ENCODE results near the gene FDCSP. TPM values are rescaled to one million over a fixed set of nuclear protein-coding genes. Genes with fewer than 3 reads are reported as not detected.

FDCSP gene
- total and polyA plus RNA-seq, 2 of the 13 experiments (the other 11 are each of a cell fraction or from before 2014, with no cell fraction given) = not detected

DNA sequence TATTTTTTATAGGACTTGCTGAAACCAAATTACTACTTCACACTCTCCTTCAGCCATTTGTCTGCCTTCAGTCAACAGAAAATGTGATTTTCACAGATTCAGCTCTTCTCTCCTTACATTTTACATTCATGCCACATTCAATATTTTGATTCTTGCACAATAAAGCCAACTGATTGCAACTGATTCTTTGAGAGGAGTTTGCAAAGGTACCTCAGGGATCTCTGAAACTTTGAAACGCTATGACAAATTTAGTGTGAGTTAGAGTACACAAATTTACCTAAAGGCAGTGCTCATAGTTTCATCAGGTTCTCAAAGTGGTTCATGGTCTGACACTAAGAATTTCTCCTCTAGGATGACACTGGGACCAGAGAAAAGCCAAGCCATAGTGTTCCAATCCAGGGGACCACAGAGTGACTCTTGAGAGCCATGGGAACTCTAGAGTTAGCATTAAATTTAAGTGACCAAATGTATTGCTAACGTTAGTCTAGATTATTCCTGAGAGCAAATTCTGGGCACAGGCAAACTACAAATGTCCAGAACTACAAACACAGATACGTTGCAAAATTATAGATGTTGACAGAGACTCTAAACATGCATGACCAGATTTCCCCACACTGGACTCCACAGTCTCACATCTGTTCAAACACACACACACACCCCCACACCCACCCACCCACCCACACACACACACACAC is 25.5 kb downstream of the FDCSP start:
- Histone ChIP-seq H2AFZ (ENCODE audit: low read length) (peak overlapping the region; percentile 46), H4K20me1 (ENCODE audit: insufficient read depth, low read length) (no peaks in the 10 kb centered on the region), H3K27ac (ENCODE audit: extremely low read length, insufficient read depth, low read length) (peak overlapping the region; percentile 44), H3K36me3 (replicated peaks in 1 of 2; ENCODE audit: control insufficient read depth in 1 of 2, insufficient read depth in 2 of 2, low read length in 2 of 2) (no peaks in the 10 kb centered on the region), H3K79me2 (ENCODE audit: insufficient read depth, low read length) (no peaks in the 10 kb centered on the region), H3K9me3 (ENCODE audit: low read length) (no peaks in the 10 kb centered on the region), H3K4me2 (ENCODE audit: low read depth, low read length) (no peak overlapping the region), H3K4me1 (ENCODE audit: insufficient read depth, low read length) (peaks cover 11% of the 10 kb centered on the region), H3K9ac (ENCODE audit: insufficient read depth, low read depth, low read length) (no peak overlapping the region), H3K27me3 (ENCODE audit: control insufficient read depth in 1 of 2, insufficient read depth in 2 of 2, low read length in 2 of 2) (no peaks in the 10 kb centered on the region), H3K4me3 (replicated peaks in 1 of 3; ENCODE audit: insufficient read depth in 1 of 3, low read depth in 2 of 3, low read length in 3 of 3) (no peak overlapping the region)
- ATAC-seq (peak; percentile 54; the same call in 2 of the 3 replicates), DNase-seq (ENCODE audit: low spot score) (peak; percentile 23), FAIRE-seq (no peak)
- in situ Hi-C loops (cut with HindIII; ENCODE audit: extremely low pct_ligation_motif_present, low pct_unique_long_range_greater_than_20kb) = no loop called here
- TF ChIP-seq CEBPB (IDR thresholded peaks at IDR 0.05; ENCODE audit: borderline replicate concordance, low read depth, low read length) (peak; percentile 64), HMG20B (CRISPR knock-in tag; conservative IDR thresholded peaks at IDR 0.05) (no peak)
- intact Hi-C loops (cut with micrococcal nuclease; ENCODE audit: unreplicated experiment) = no loop called here
- no TSS peak for BruUV-seq (replicated peaks)
- ChIA-PET POLR2A (no interaction called here), CTCF (ENCODE audit: low intra/inter-chr PET ratio, low total read pairs) (no interaction called here)
- 40% methylated on average over 3 of the region's 3 CpGs for WGBS (ENCODE audit: low lambda C conversion rate)

DNA sequence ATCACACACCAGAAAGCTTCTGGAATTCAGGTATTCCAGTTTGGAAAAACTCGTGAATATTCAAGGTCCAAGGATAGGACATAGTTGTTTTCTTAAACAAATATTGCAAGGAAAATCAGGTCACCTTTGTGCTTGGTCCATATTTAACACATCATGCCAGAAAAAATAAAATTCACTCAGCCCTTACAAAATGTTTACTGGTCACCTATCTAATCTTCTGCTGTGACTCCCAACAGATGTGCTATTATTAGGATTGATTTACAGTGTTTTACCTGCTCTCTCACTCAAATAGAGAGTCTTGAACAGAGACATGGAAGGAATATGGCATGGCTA is 26.0 kb downstream of the FDCSP start:
- BruUV-seq (replicated peaks) = no TSS peak
- H3K4me3 ChIP-seq (replicated peaks in 1 of 3; ENCODE audit: insufficient read depth in 1 of 3, low read depth in 2 of 3, low read length in 3 of 3) = no peak overlapping the region
- intact Hi-C loops (cut with micrococcal nuclease; ENCODE audit: unreplicated experiment) (no loop called here), in situ Hi-C loops (cut with HindIII; ENCODE audit: extremely low pct_ligation_motif_present, low pct_unique_long_range_greater_than_20kb) (no loop called here)
- CTCF ChIA-PET (ENCODE audit: low intra/inter-chr PET ratio, low total read pairs) = no interaction called here
- H3K27ac ChIP-seq (ENCODE audit: extremely low read length, insufficient read depth, low read length) = no peak overlapping the region
- no peaks in the 10 kb centered on the region for H3K79me2 ChIP-seq (ENCODE audit: insufficient read depth, low read length)
- POLR2A ChIA-PET = no interaction called here
- ATAC-seq (peak; percentile 62), DNase-seq (ENCODE audit: low spot score) (no peak), FAIRE-seq (no peak)
- H3K4me1 ChIP-seq (ENCODE audit: insufficient read depth, low read length) = peaks cover 11% of the 10 kb centered on the region
- H3K4me2 ChIP-seq (ENCODE audit: low read depth, low read length) = no peak overlapping the region
- H3K27me3 ChIP-seq (ENCODE audit: control insufficient read depth in 1 of 2, insufficient read depth in 2 of 2, low read length in 2 of 2) = no peaks in the 10 kb centered on the region
- H2AFZ ChIP-seq (ENCODE audit: low read length) = no peak overlapping the region
- TF ChIP-seq EP300 (IDR thresholded peaks at IDR 0.05; ENCODE audit: low read depth in 2 of 2, low read length in 2 of 2) (peak in 1 of 2 experiments; percentile 14; a peak in 1 of 4 replicates), EP300 (CRISPR knock-in tag; IDR thresholded peaks at IDR 0.05; ENCODE audit: borderline replicate concordance) (no peak), ZNF276 (CRISPR knock-in tag; IDR thresholded peaks at IDR 0.05; ENCODE audit: low read depth) (no peak), NAIF1 (CRISPR knock-in tag; IDR thresholded peaks at IDR 0.05; ENCODE audit: borderline replicate concordance) (no peak)
- H3K36me3 ChIP-seq (replicated peaks in 1 of 2; ENCODE audit: control insufficient read depth in 1 of 2, insufficient read depth in 2 of 2, low read length in 2 of 2) = no peaks in the 10 kb centered on the region
- H4K20me1 ChIP-seq (ENCODE audit: insufficient read depth, low read length) = no peaks in the 10 kb centered on the region
- no peaks in the 10 kb centered on the region for H3K9me3 ChIP-seq (ENCODE audit: low read length)
- H3K9ac ChIP-seq (ENCODE audit: insufficient read depth, low read depth, low read length) = no peak overlapping the region
- 64% methylated on average over 1 of the region's 1 CpG for WGBS (ENCODE audit: low lambda C conversion rate)

Measured in HepG2 (cell line).